GM19438 (cell line): ENCODE results near the gene ERLEC1.
"Not testable (repeated sequence)": the region's sequence is repeated elsewhere in the genome, so short reads cannot be mapped to it uniquely, and the experiment has no call there.

Experiments
- ATAC-seq: cut with Tn5 transposase; IDR thresholded peaks from one replicate; pipeline ENCODE4 v1.9.1; 2021; ENCODE audit warnings: low read depth; ENCODE audit not compliant: unreplicated experiment

ERLEC1 gene, protein sequence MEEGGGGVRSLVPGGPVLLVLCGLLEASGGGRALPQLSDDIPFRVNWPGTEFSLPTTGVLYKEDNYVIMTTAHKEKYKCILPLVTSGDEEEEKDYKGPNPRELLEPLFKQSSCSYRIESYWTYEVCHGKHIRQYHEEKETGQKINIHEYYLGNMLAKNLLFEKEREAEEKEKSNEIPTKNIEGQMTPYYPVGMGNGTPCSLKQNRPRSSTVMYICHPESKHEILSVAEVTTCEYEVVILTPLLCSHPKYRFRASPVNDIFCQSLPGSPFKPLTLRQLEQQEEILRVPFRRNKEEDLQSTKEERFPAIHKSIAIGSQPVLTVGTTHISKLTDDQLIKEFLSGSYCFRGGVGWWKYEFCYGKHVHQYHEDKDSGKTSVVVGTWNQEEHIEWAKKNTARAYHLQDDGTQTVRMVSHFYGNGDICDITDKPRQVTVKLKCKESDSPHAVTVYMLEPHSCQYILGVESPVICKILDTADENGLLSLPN

DNA sequence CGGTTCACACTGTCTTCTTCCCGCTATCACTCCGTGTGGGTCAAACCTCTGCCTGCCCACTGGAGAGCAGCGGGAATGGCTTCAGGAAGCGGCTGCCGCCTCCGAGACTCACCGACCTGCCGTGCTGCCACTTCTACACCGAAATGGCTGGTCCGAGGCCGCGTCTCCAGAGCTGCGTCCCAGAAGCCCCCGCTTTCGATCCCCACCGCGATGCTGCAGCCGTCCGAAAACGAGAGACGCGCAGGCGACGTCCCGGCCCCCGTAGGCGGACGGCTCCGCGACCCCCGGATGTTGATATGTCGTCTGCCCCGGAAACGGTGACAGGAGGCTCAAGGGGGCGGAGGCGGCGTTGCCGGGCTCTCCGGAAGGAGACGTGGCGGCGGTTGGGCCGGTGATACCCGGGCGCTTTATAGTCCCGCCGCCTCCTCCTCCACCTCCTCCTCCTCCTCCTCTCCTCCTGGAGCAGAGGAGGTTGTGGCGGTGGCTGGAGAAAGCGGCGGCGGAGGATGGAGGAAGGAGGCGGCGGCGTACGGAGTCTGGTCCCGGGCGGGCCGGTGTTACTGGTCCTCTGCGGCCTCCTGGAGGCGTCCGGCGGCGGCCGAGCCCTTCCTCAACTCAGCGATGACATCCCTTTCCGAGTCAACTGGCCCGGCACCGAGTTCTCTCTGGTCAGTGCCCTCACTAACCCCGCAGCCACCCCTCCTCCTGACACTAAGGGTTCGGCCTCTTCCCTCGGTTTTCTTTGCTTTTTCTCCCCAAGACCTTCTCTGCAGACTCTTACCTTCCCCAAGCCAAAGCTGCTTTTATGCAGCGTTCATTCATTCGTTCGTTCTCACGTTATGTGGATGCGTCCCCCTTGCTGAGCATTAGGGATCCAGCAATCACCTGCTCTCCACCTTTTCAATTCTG lies at the start of gene ERLEC1, which contains the start of gene ASB3:
Gene ERLEC1 (plus strand): TSS at position 340 of the 909 bp plus-strand sequence. CDS start 167 bp downstream, at position 507.
Gene ASB3 (minus strand): TSS at position 249 of the 909 bp plus-strand sequence. CDS start 21,381 bp downstream, outside the sequence.
- ATAC-seq = peak; percentile 95

- no peak for ATAC-seq
Observed at GRCh38 chr2:53737091-53737490, 49.8 kb upstream of the ERLEC1 start.

- no peak for ATAC-seq
Observed at GRCh38 chr2:53739032-53739431, 47.8 kb upstream of the ERLEC1 start.

DNA sequence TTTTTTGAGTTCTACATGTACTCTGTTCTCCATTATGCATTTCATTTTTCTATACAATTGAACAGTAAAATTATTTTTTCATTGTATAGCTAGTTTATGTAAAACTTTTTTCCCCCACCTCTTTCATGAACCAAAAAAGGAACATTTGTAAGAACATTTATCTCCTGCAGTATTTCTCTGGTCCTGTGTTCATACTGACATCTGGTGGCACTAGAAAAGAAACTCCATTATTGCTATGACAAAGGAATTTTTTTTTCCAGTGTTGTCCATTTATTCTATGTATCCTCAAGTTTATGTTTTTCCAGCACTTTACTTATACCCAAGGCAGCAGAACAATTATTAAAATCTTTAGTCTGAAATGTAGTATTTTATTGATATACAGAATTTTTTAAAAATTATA lies 46.7 kb upstream of the ERLEC1 start:
- ATAC-seq = no peak

DNA sequence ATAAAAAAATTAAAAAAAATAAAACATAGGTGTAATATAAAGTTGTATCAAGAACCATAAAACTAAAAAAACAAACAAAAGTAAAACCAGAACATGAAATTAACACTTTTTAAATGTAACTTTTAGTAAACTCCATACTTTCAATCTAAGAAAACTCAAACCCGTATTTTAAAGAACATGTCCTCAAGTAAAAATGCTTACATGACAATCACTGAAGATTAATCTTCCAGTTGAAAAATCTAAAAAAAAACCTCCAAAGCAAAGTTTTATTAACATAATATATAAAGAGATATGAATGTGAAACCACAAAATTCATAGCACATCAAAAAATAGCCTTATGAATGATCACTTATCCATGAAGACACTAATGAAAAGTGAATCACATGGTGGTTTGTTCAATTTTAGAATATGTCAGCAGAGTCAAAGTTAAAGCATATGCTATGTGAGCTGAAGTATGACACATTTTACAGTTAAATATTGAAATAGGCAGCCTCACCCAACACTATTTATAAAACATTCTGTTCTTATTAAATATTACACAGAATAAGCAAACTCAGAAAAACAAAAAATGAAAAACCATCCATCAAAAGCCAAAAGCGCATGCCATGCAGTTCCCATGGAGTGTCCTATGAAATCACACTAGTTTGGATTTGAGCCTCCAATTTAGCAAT lies 42.3 kb upstream of the ERLEC1 start:
- ATAC-seq = no peak

DNA sequence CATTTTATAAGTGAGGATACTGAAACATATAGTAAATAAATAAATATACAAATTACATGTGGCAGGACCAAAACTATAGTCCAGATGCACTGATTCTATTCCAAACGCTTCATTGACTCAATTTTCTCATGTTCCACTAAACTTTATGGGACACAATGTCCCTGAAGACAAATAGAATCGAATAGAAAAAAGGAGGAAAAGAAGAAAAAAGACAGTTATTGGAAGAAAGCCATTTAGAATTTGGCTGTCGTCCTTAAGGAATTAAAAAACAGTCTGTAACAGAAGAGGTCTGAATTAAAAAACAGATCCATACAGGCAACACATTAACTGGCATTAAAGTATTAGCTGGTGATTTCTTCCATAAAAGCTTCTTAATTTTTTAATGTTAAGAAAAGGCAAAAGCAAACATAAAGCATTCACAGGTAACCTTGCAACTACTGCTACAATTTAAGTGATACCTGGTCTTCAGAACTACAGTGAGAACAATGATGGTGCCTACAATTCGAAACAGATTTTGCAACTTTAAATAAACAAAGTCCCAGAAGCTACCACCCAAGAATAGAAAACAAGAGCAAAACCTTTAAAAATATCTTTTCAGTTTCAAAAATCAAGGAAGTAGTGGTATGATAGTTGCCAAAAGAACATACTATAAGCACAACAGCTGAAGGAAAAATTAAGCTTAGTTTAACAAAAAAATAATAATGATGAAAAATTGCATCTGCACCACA lies 36.6 kb upstream of the ERLEC1 start:
- ATAC-seq = peak; percentile 49

GRCh38 chr2:53751728-53752127 lies 35.1 kb upstream of the ERLEC1 start:
- ATAC-seq = peak; percentile 54

DNA sequence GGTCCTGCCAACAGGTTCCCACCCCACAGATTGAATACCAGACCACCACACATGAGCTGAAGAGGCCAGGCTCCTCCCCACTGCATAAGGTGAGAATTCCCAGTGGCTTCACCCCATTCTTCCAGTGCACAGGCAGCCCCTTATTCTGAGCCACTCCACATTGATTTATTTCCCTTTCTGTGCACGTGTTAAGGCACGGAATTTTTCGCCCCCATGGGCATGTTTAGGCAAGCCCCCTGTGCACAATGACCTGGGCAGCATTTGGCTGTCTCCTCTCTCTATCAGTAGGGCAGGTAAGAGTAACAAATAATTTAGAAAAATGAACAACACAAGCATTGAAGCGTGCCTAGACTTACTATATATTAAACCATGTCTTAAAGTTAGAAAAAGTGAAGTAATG lies 34.5 kb upstream of the ERLEC1 start:
- no peak for ATAC-seq

- no peak for ATAC-seq
Observed at GRCh38 chr2:53753041-53753440, 33.8 kb upstream of the ERLEC1 start.

GRCh38 chr2:53755121-53755520 lies 31.7 kb upstream of the ERLEC1 start:
- no peak for ATAC-seq

- no peak for ATAC-seq
Observed at GRCh38 chr2:53756644-53757043, 30.2 kb upstream of the ERLEC1 start.

DNA sequence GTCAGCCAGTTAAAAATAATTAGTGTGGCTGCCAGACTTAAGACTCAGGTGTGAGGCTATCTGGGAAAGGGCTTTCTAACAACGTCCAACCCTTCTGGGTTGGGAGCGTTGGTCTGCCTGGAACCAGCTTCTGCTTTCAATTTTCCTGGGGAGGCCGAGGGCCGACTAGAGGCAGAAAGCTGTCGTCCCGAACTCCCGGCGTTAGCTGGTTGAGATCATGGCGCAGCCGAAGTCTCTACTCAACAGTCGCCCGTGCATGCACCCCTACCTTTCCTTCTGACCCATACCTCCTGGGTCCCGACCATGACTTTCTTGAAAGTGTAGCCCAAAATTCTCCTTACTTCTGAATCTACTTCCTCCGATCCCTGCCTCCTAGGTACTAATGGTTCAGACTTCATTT lies 29.6 kb upstream of the ERLEC1 start:
- ATAC-seq = not testable (repeated sequence)

DNA sequence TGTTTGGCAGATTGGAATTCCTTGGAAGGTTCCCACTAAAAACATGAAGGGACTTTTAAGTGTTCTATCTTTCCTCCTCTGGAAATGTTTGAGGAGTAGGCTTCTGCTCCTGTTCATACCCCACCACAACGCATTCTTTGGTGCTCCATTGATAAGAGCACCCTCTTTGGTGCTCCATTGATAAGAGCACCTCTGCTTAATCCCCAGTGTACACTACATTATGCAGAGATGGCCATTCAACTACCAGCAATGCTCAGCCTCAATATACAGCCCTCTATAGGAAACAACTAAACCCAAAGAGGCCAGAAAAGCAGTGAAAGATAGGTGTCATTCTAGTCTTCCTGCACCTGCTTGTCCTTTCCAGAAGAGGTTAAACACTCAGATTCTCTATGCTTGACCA lies 21.1 kb upstream of the ERLEC1 start:
- ATAC-seq = no peak

DNA sequence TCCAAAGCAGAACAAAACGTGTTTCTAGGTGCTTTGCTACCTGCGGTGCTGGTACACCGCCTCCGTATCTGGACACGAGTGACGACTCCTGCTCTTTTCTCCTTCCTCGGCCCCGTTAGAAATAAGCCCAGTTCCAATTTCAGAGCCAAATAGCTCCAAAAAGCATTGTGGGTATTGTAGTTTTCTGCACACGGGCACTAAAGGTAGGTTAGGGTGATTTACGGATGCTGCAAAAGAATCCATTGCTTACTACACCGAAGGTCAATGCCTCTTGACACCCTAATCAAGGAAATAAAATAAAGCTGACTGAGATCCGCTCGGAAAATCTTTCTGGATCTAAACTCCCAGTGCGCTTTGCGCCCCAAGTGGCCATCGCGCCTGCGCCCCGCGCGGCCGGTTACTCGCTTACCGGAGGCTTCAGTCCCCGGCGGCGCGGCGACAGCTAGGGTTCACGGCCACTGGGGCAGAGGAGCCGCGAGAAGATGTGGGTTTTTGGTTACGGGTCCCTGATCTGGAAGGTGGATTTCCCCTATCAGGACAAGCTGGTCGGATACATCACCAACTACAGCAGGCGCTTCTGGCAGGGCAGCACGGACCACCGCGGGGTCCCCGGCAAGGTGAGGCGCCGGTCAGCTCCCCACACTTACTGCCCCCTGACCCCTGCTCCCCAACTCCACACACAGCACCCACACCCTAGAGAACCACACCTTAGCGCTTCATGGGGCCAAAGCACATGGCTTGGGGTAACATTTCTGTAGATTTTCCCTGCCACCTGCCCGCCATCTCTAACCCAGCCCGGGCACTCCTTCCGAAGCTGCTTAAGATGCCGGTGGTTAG lies 19.2 kb upstream of the ERLEC1 start, which contains the start of gene CHAC2:
Gene CHAC2 (plus strand): TSS at position 400 of the 837 bp plus-strand sequence. CDS start 83 bp downstream, at position 483.
- peak; percentile 90 for ATAC-seq

DNA sequence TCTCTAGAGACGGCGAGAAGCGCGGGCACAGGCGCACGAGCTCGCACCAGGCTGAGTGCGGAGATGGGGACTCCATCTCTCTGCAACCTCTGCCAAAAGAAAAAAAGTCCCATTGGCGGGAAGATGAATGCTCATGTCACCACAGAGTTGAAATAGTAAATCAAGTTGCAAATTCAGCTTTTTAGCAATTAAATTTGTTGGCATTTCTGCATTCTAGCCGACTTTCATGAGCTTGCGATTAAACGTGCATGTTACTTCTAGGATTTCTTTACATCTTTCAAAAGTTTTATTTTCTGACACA lies 18.7 kb upstream of the ERLEC1 start:
- no peak for ATAC-seq

DNA sequence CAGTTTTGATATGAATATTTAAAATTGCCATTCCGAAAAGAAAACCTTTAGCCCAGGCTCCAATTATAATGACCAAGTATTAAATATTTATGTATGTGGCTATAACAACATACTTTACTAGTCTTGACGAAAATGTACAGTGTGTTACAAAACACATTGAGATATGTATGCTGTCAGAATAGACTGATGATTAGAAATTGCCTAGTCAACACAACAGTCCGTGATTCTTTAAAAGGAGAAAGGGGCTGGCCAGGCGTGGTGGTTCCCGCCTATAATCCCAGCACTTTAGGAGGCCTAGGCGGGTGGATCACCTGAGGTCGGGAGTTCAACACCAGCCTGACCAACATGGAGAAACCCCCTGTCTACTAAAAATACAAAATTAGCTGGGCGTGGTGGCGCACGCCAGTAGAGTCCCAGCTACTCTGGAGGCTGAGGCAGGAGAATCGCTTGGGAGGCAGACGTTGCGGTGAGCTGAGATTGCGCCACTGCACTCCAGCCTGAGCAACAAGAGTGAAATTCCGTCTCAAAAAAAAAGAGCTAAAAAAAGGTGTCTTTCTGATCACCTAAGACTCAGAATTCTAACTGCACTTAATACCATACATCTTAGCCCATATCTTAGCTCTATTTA lies 17.4 kb upstream of the ERLEC1 start:
- no peak for ATAC-seq

GRCh38 chr2:53770264-53770663 lies 16.6 kb upstream of the ERLEC1 start:
- no peak for ATAC-seq

GRCh38 chr2:53777134-53777533 lies 9.7 kb upstream of the ERLEC1 start:
- no peak for ATAC-seq
